Astrocyte (in vitro differentiated cells and primary cell): ENCODE results near the gene EIF4A2. TPM values are rescaled to one million over a fixed set of nuclear protein-coding genes. Genes with fewer than 3 reads are reported as not detected.

Experiments used
- DNase-seq: peaks from one replicate; pipeline ENCODE4 v3.0.0-alpha.2; 2010; ENCODE audit warnings: low read depth
- FAIRE-seq: peaks from 2 replicates; lab custom pipeline; 2011; peaks lifted over from hg19 to GRCh38; lab: Jason Lieb, UNC
- H2AFZ ChIP-seq: 2 replicates; pipeline ENCODE4 v1.6.0; 2012; ENCODE audit warnings: low read depth, low read length, inconsistent platforms
- H3K27ac ChIP-seq: 2 replicates; pipeline ENCODE4 v1.5.1; 2011; ENCODE audit warnings: low read depth, low read length, inconsistent platforms
- H3K27me3 ChIP-seq: 2 replicates; pipeline ENCODE4 v1.6.0; 2011; ENCODE audit warnings: low read length, inconsistent platforms; ENCODE audit not compliant: insufficient read depth
- H3K36me3 ChIP-seq: 2 replicates; pipeline ENCODE4 v1.5.1; 2011; ENCODE audit warnings: low read length, inconsistent platforms; ENCODE audit not compliant: insufficient read depth
- H3K4me1 ChIP-seq: 2 replicates; pipeline ENCODE4 v1.5.1; 2011; ENCODE audit warnings: low read length, inconsistent platforms; ENCODE audit not compliant: insufficient read depth
- H3K4me2 ChIP-seq: 2 replicates; pipeline ENCODE4 v1.6.0; 2012; ENCODE audit warnings: low read length, inconsistent platforms
- H3K4me3 ChIP-seq: 2 replicates; pipeline ENCODE4 v1.5.1; 2011; ENCODE audit warnings: low read depth, mild to moderate bottlenecking, low read length, inconsistent platforms; ENCODE audit not compliant: insufficient read depth
- H3K79me2 ChIP-seq: 2 replicates; pipeline ENCODE4 v1.6.0; 2012; ENCODE audit warnings: mild to moderate bottlenecking, low read length, inconsistent platforms; ENCODE audit not compliant: insufficient read depth
- H3K9ac ChIP-seq: 2 replicates; pipeline ENCODE4 v1.6.0; 2012; ENCODE audit warnings: mild to moderate bottlenecking, low read length, inconsistent platforms
- H3K9me3 ChIP-seq: 2 replicates; pipeline ENCODE4 v1.5.1; 2012; ENCODE audit warnings: low read depth, mild to moderate bottlenecking, low read length, inconsistent platforms; ENCODE audit not compliant: insufficient read depth
- H4K20me1 ChIP-seq: 2 replicates; pipeline ENCODE4 v1.6.0; 2012; ENCODE audit warnings: low read length, inconsistent platforms; ENCODE audit not compliant: insufficient read depth
- H3K27ac Mint-ChIP-seq: one replicate; pipeline ENCODE4 v1.8.0; 2021; ENCODE audit warnings: mild to moderate bottlenecking, mixed read lengths; ENCODE audit not compliant: unreplicated experiment
- H3K27me3 Mint-ChIP-seq: one replicate; pipeline ENCODE4 v1.8.0; 2021; ENCODE audit warnings: low read depth, mixed read lengths; ENCODE audit not compliant: unreplicated experiment
- H3K36me3 Mint-ChIP-seq: one replicate; pipeline ENCODE4 v1.8.0; 2021; ENCODE audit warnings: low read depth, mixed read lengths; ENCODE audit not compliant: unreplicated experiment
- H3K4me1 Mint-ChIP-seq: one replicate; pipeline ENCODE4 v1.8.0; 2021; ENCODE audit warnings: low read depth, mixed read lengths; ENCODE audit not compliant: unreplicated experiment
- H3K4me3 Mint-ChIP-seq: one replicate; pipeline ENCODE4 v1.8.0; 2021; ENCODE audit warnings: mild to moderate bottlenecking, moderate library complexity, mixed read lengths; ENCODE audit not compliant: unreplicated experiment
- H3K9me3 Mint-ChIP-seq: one replicate; pipeline ENCODE4 v1.8.0; 2021; ENCODE audit warnings: mild to moderate bottlenecking, mixed read lengths; ENCODE audit not compliant: unreplicated experiment
- EZH2 ChIP-seq: IDR thresholded peaks from 2 replicates; pipeline ENCODE4 v1.6.1; 2012; ENCODE audit warnings: mild to moderate bottlenecking, low read length, inconsistent platforms; ENCODE audit not compliant: insufficient read depth
- total RNA-seq: library from RNA; stranded (reverse); gene quantifications from 2 replicates; pipeline ENCODE4 v1.2.1, GENCODE V29; 2021
- TF ChIP-seq, protein P1 (sequence below): IDR thresholded peaks from 2 replicates; pipeline ENCODE4 v1.5.1; 2011; ENCODE audit warnings: low read depth, mild to moderate bottlenecking, inconsistent platforms, low read length, moderate library complexity; ENCODE audit not compliant: insufficient read depth

Gene EIF4A2
- total RNA-seq, 1 donor from 2014 or later: 323 TPM

DNA sequence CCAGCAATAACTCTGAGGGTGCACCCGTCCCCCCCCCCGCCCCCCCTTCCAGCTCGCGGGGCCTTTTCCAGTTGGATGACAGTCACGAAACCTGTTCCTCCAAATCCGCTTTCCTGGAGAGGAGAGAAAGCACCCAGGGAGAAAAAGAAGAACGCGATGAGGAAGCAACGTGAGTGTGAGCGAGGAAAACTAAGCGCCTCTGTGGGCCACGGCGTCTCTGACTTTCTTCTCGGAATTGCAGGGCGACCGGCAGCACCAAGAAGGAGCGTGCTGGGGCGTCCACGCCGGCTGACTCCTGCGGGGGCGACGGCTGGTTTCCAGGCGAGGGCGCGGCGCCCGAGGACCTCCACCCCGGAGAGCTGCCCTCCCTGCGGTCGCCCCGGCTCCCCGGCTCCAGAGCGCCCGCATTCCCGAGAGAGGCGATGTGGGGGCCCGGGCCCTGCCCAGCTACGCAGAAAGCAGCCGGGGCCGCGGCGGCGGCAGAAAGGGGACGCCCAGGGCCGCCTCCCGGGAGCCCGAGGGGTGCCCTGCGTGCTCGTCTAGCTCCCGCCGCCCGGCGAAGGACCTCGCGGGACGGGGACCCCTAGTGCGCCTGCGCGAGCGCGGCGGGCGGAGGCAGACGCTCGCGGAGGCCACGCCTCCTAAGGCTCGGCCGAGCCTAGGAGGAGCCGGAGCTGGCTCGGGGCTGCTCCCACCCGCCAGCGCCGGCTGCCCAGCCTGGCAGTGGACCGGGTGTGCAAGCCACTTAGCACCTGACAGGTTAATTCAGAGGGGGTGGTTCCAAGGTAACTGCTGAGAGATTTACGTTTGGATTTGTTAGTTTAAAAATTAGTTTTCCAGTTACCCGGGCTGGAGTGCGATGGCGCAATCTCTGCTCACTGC is 43.8 kb downstream of the EIF4A2 start:
- Mint-ChIP-seq H3K4me3 (peak overlapping the region; percentile 77), H3K27me3 (peaks cover 42% of the 10 kb centered on the region), H3K9me3 (peaks cover 1% of the 10 kb centered on the region), H3K36me3 (peaks cover 2% of the 10 kb centered on the region), H3K4me1 (peaks cover 14% of the 10 kb centered on the region), H3K27ac (no peak overlapping the region)
- peak overlapping the region; percentile 78 for H3K9ac ChIP-seq
- FAIRE-seq (no peak), DNase-seq (peak; percentile 30)
- H3K4me2 ChIP-seq: peak overlapping the region; percentile 90
- peaks cover 8% of the 10 kb centered on the region for H4K20me1 ChIP-seq
- no peaks in the 10 kb centered on the region for H3K79me2 ChIP-seq
- peak overlapping the region; percentile 81 for H2AFZ ChIP-seq
- no peaks in the 10 kb centered on the region for H3K36me3 ChIP-seq
- peaks cover 26% of the 10 kb centered on the region for H3K4me1 ChIP-seq
- peak overlapping the region; percentile 40 for H3K27ac ChIP-seq
- TF ChIP-seq, protein P1, sequence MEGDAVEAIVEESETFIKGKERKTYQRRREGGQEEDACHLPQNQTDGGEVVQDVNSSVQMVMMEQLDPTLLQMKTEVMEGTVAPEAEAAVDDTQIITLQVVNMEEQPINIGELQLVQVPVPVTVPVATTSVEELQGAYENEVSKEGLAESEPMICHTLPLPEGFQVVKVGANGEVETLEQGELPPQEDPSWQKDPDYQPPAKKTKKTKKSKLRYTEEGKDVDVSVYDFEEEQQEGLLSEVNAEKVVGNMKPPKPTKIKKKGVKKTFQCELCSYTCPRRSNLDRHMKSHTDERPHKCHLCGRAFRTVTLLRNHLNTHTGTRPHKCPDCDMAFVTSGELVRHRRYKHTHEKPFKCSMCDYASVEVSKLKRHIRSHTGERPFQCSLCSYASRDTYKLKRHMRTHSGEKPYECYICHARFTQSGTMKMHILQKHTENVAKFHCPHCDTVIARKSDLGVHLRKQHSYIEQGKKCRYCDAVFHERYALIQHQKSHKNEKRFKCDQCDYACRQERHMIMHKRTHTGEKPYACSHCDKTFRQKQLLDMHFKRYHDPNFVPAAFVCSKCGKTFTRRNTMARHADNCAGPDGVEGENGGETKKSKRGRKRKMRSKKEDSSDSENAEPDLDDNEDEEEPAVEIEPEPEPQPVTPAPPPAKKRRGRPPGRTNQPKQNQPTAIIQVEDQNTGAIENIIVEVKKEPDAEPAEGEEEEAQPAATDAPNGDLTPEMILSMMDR: no peak
- TF ChIP-seq EZH2: no peak
- H3K27me3 ChIP-seq: peaks cover 44% of the 10 kb centered on the region
- no peaks in the 10 kb centered on the region for H3K9me3 ChIP-seq
- H3K4me3 ChIP-seq: peak overlapping the region; percentile 69

DNA sequence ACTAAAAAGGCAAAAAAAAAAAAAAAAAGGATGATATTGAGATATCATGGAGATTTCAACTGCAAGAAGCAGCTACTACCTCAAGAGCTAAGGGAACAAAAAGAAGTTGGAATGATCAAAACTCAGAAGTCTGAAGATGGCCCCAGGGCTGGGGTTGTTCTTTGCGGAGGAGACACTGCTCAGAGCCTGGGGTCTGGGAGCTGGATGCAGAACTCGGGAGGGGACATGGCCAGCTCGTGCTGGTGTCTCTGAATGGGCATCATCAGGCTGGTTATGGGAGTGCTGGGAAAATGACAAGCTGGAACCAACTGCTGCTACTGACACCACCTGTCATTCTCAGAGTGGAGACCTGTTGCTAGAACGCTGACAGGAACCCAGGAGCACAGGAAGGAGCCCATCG is 45.0 kb downstream of the EIF4A2 start:
- Mint-ChIP-seq H3K36me3 (peaks cover 2% of the 10 kb centered on the region), H3K4me3 (no peak overlapping the region), H3K27ac (no peak overlapping the region), H3K4me1 (peaks cover 12% of the 10 kb centered on the region), H3K27me3 (peaks cover 48% of the 10 kb centered on the region), H3K9me3 (peaks cover 1% of the 10 kb centered on the region)
- FAIRE-seq (no peak), DNase-seq (no peak)
- Histone ChIP-seq H3K79me2 (no peaks in the 10 kb centered on the region), H2AFZ (no peak overlapping the region), H3K4me2 (no peak overlapping the region), H3K4me3 (no peak overlapping the region), H3K9ac (no peak overlapping the region), H4K20me1 (peaks cover 8% of the 10 kb centered on the region), H3K27ac (no peak overlapping the region), H3K27me3 (peaks cover 48% of the 10 kb centered on the region), H3K36me3 (no peaks in the 10 kb centered on the region), H3K4me1 (peaks cover 23% of the 10 kb centered on the region), H3K9me3 (no peaks in the 10 kb centered on the region)
- TF ChIP-seq EZH2: no peak
- TF ChIP-seq, protein P1: no peak

DNA sequence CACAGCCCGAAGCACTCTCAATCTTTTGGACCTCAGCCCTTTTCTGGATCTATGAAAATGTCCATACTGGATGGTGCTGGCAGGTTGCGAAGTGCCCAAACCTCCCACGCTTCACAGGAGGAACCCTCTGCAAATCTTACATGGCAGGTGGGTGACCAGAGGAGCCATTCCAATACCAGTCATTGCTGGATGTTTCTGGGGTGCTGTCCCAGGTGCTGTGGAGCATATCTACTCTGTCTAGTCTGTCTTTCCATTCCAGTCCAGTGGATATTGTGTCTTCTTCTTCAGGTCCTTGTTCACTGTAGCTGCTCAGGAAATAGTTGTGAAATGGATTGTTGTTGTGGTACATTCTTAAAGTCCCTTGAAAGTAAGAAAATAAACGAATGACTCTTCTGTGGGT is 48.4 kb downstream of the EIF4A2 start:
- Mint-ChIP-seq H3K27ac (no peak overlapping the region), H3K9me3 (peaks cover 1% of the 10 kb centered on the region), H3K4me3 (no peak overlapping the region), H3K4me1 (no peaks in the 10 kb centered on the region), H3K36me3 (peaks cover 2% of the 10 kb centered on the region), H3K27me3 (peaks cover 50% of the 10 kb centered on the region)
- no peaks in the 10 kb centered on the region for H3K36me3 ChIP-seq
- H3K4me1 ChIP-seq: no peaks in the 10 kb centered on the region
- no peaks in the 10 kb centered on the region for H3K9me3 ChIP-seq
- H3K27ac ChIP-seq: no peak overlapping the region
- no peaks in the 10 kb centered on the region for H4K20me1 ChIP-seq
- no peaks in the 10 kb centered on the region for H3K79me2 ChIP-seq
- H3K4me3 ChIP-seq: no peak overlapping the region
- H2AFZ ChIP-seq: no peak overlapping the region
- no peak for FAIRE-seq
- TF ChIP-seq EZH2: no peak
- TF ChIP-seq, protein P1: no peak
- H3K27me3 ChIP-seq: peaks cover 48% of the 10 kb centered on the region
- DNase-seq: no peak
- no peak overlapping the region for H3K4me2 ChIP-seq
- no peak overlapping the region for H3K9ac ChIP-seq
